ENCODE measurements around the gene TAGLN3. TPM values are rescaled to one million over a fixed set of nuclear protein-coding genes. Genes with fewer than 3 reads are reported as not detected.

The TAGLN3 gene
- total and polyA plus RNA-seq, 2 experiments from 2014 or later: 0.61 TPM; not detected in 1

- H3K27ac ChIP-seq: no peak overlapping the region
- H3K4me1 ChIP-seq (ENCODE audit: insufficient read depth): peaks cover 8% of the 10 kb centered on the region; the same call in 1 of the 2 replicates
- no peaks in the 10 kb centered on the region for H3K9me3 ChIP-seq (ENCODE audit: low read depth)
- H3K9ac ChIP-seq: peak overlapping the region; percentile 60
- H3F3A ChIP-seq (ENCODE audit: insufficient read depth): peaks cover 10% of the 10 kb centered on the region; the same call in 1 of the 2 replicates
- no peaks in the 10 kb centered on the region for H4K20me1 ChIP-seq (ENCODE audit: insufficient read depth)
- H3K36me3 ChIP-seq (ENCODE audit: low read depth): no peaks in the 10 kb centered on the region
- H3K4me3 ChIP-seq: peak overlapping the region; percentile 56
- no peaks in the 10 kb centered on the region for H3K9me2 ChIP-seq (ENCODE audit: insufficient read depth)
- 12 to 13% methylated on average over 7 of the region's 7 CpGs for WGBS, 2 experiments (ENCODE audit: low coverage in 1 of 2, low lambda C conversion rate in 2 of 2, missing lambda C conversion rate in 2 of 2)
- TF ChIP-seq EZH2phosphoT487 (IDR thresholded peaks at IDR 0.05; ENCODE audit: insufficient read depth, low read depth) (no peak), EZH2 (IDR thresholded peaks at IDR 0.05; ENCODE audit: insufficient read depth, poor library complexity, severe bottlenecking) (no peak)
- in situ Hi-C loops (cut with MboI): no loop called here
- no peaks in the 10 kb centered on the region for H3K79me2 ChIP-seq (ENCODE audit: insufficient read depth)
- peak overlapping the region; percentile 70 for H3K4me2 ChIP-seq (ENCODE audit: unreplicated experiment)
- peak overlapping the region; percentile 95 for H2AFZ ChIP-seq
- peak; percentile 88 for DNase-seq
- H3K27me3 ChIP-seq (replicated peaks; ENCODE audit: insufficient read depth): no peaks in the 10 kb centered on the region
Measured at GRCh38 chr3:112043621-112044201, 45.0 kb downstream of the TAGLN3 start.

- no peaks in the 10 kb centered on the region for H4K20me1 ChIP-seq (ENCODE audit: insufficient read depth)
- no peaks in the 10 kb centered on the region for H3K79me2 ChIP-seq (ENCODE audit: insufficient read depth)
- no peaks in the 10 kb centered on the region for H3K4me1 ChIP-seq (ENCODE audit: insufficient read depth)
- H3K27ac ChIP-seq: no peak overlapping the region
- no peaks in the 10 kb centered on the region for H3K9me3 ChIP-seq (ENCODE audit: low read depth)
- TF ChIP-seq EZH2 (IDR thresholded peaks at IDR 0.05; ENCODE audit: insufficient read depth, poor library complexity, severe bottlenecking): no peak
- no peak for TF ChIP-seq EZH2phosphoT487 (IDR thresholded peaks at IDR 0.05; ENCODE audit: insufficient read depth, low read depth)
- DNase-seq: peak; percentile 45
- no peak overlapping the region for H3K4me3 ChIP-seq
- H3K4me2 ChIP-seq (ENCODE audit: unreplicated experiment): no peak overlapping the region
- in situ Hi-C loops (cut with MboI): no loop called here
- no peak overlapping the region for H2AFZ ChIP-seq
- WGBS, 2 experiments (ENCODE audit: low coverage in 1 of 2, low lambda C conversion rate in 2 of 2, missing lambda C conversion rate in 2 of 2): 48 to 58% methylated on average over 4 of the region's 4 CpGs
- no peaks in the 10 kb centered on the region for H3K9me2 ChIP-seq (ENCODE audit: insufficient read depth)
- H3K9ac ChIP-seq: no peak overlapping the region
- H3K36me3 ChIP-seq (ENCODE audit: low read depth): no peaks in the 10 kb centered on the region
- no peaks in the 10 kb centered on the region for H3K27me3 ChIP-seq (replicated peaks; ENCODE audit: insufficient read depth)
- peaks cover 5% of the 10 kb centered on the region; the same call in 1 of the 2 replicates for H3F3A ChIP-seq (ENCODE audit: insufficient read depth)
Measured at GRCh38 chr3:112046599-112046998, 47.9 kb downstream of the TAGLN3 start.

- 93 to 100% methylated on average over 1 of the region's 1 CpG for WGBS, 2 experiments (ENCODE audit: low coverage in 1 of 2, low lambda C conversion rate in 2 of 2, missing lambda C conversion rate in 2 of 2)
- in situ Hi-C loops (cut with MboI): no loop called here
Measured at GRCh38 chr3:112047264-112047663, 48.5 kb downstream of the TAGLN3 start.

GRCh38 chr3:112048911-112049310 lies 50.2 kb downstream of the TAGLN3 start:
- Histone ChIP-seq H3K9me3 (ENCODE audit: low read depth) (no peaks in the 10 kb centered on the region), H3K9me2 (ENCODE audit: insufficient read depth) (no peaks in the 10 kb centered on the region), H3K4me3 (no peak overlapping the region), H3K27ac (no peak overlapping the region), H2AFZ (no peak overlapping the region), H3K79me2 (ENCODE audit: insufficient read depth) (no peaks in the 10 kb centered on the region), H3K4me2 (ENCODE audit: unreplicated experiment) (no peak overlapping the region), H3F3A (ENCODE audit: insufficient read depth) (peaks cover 5% of the 10 kb centered on the region; the same call in 1 of the 2 replicates), H3K36me3 (ENCODE audit: low read depth) (no peaks in the 10 kb centered on the region), H3K4me1 (ENCODE audit: insufficient read depth) (no peaks in the 10 kb centered on the region), H4K20me1 (ENCODE audit: insufficient read depth) (no peaks in the 10 kb centered on the region), H3K9ac (no peak overlapping the region), H3K27me3 (replicated peaks; ENCODE audit: insufficient read depth) (no peaks in the 10 kb centered on the region)
- 52 to 63% methylated on average over 8 of the region's 8 CpGs for WGBS, 2 experiments (ENCODE audit: low coverage in 1 of 2, low lambda C conversion rate in 2 of 2, missing lambda C conversion rate in 2 of 2)
- TF ChIP-seq EZH2phosphoT487 (IDR thresholded peaks at IDR 0.05; ENCODE audit: insufficient read depth, low read depth): no peak
- TF ChIP-seq EZH2 (IDR thresholded peaks at IDR 0.05; ENCODE audit: insufficient read depth, poor library complexity, severe bottlenecking): no peak
- no peak for DNase-seq
- in situ Hi-C loops (cut with MboI): no loop called here

More at GRCh38 chr3:112047264-112047663, 48.5 kb downstream of the TAGLN3 start:
- Histone ChIP-seq H3K27ac (no peak overlapping the region), H3K27me3 (replicated peaks; ENCODE audit: insufficient read depth) (no peaks in the 10 kb centered on the region), H3K4me2 (ENCODE audit: unreplicated experiment) (no peak overlapping the region), H3K9me3 (ENCODE audit: low read depth) (no peaks in the 10 kb centered on the region), H3K4me1 (ENCODE audit: insufficient read depth) (no peaks in the 10 kb centered on the region), H3K4me3 (no peak overlapping the region), H2AFZ (no peak overlapping the region), H3K9ac (no peak overlapping the region), H3K79me2 (ENCODE audit: insufficient read depth) (no peaks in the 10 kb centered on the region), H3F3A (ENCODE audit: insufficient read depth) (peaks cover 5% of the 10 kb centered on the region; the same call in 1 of the 2 replicates), H3K36me3 (ENCODE audit: low read depth) (no peaks in the 10 kb centered on the region), H3K9me2 (ENCODE audit: insufficient read depth) (no peaks in the 10 kb centered on the region), H4K20me1 (ENCODE audit: insufficient read depth) (no peaks in the 10 kb centered on the region)
- no peak for DNase-seq
- TF ChIP-seq EZH2 (IDR thresholded peaks at IDR 0.05; ENCODE audit: insufficient read depth, poor library complexity, severe bottlenecking) (no peak), EZH2phosphoT487 (IDR thresholded peaks at IDR 0.05; ENCODE audit: insufficient read depth, low read depth) (no peak)
